ENCODE data around the gene ERG28.
"Not testable (repeated sequence)": the region's sequence is repeated elsewhere in the genome, so short reads cannot be mapped to it uniquely, and the experiment has no call there.

Gene ERG28

DNA sequence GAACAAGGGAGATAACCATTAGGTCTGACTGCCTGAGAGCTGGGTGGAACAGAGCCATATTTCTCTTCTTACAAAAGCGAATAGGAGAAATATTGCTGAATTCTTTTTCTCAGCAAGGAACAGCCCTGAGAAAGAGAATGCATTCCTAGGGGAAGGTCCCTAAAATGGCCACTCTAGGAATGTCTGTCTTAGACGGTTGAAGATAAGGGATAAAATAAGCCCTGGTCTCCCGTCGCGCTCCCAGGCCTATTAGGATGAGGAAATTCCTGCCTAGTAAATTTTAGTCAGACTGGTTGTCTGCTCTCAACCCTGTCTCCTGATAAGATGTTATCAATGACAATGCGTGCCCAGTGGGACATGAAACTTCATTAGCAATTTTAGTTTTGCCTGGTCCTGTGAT lies 34.3 kb upstream of the ERG28 start:
- not testable (repeated sequence) for H3K4me1 ChIP-seq (ENCODE audit: control insufficient read depth, insufficient read depth, low read length, poor library complexity, severe bottlenecking); H3K9me3 ChIP-seq (ENCODE audit: control insufficient read depth, low read length); H3K4me3 ChIP-seq (ENCODE audit: extremely low read depth, insufficient read depth, low read length, poor library complexity, severe bottlenecking); H3K27ac ChIP-seq (ENCODE audit: low read depth, low read length, severe bottlenecking)
- peaks cover 85% of the 10 kb centered on the region for H3K36me3 ChIP-seq (ENCODE audit: control insufficient read depth, insufficient read depth, low read length)
- 98 to 100% methylated on average over 5 of the region's 6 CpGs for WGBS, 2 experiments (ENCODE audit: insufficient coverage in 2 of 2)

DNA sequence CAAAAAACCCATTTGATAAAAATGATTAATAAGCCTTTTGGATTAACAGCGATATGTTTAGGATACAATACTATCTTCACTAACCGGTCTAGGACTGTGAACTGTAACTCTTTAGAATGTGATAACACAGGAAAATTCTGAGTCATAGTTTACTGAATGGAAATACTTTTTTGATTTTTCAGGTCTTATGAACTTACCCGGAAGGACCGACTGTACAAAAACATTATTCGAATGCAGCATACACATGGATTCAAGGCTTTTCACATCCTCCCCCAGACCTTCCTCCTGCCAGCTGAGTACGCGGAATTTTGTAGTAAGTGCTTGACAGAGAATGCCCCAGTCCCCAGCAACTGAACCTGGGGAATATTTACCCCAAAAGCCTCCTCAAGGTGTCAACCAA lies 29.3 kb upstream of the ERG28 start:
- WGBS, 2 experiments (ENCODE audit: insufficient coverage in 2 of 2) = 90 to 100% methylated on average over 2 to 3 of the region's 7 CpGs
- H3K9me3 ChIP-seq (ENCODE audit: control insufficient read depth, low read length) = peaks cover 4% of the 10 kb centered on the region
- H3K4me3 ChIP-seq (ENCODE audit: extremely low read depth, insufficient read depth, low read length, poor library complexity, severe bottlenecking) = no peak overlapping the region
- H3K4me1 ChIP-seq (ENCODE audit: control insufficient read depth, insufficient read depth, low read length, poor library complexity, severe bottlenecking) = no peaks in the 10 kb centered on the region
- no peak overlapping the region for H3K27ac ChIP-seq (ENCODE audit: low read depth, low read length, severe bottlenecking)
- peaks cover 68% of the 10 kb centered on the region for H3K36me3 ChIP-seq (ENCODE audit: control insufficient read depth, insufficient read depth, low read length)

DNA sequence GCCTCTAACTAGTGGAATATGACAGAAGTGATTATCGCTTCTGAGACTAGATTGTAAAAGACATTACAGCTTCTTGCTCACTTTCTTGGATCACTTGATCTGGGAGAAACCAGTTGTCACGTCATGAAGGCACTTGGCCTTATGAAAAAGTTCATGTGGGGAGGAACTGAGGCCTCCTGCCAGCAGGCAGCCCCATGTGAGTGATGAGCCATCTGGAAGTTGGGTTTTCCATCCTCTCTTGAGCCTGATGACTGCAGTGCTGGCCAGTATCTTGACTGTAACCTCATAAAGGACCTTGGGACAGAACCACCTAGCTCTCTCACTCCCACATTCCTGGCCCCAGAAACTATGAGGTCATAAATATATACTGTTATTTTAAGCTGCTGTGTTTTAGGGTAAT lies 28.3 kb upstream of the ERG28 start:
- Histone ChIP-seq H3K4me1 (ENCODE audit: control insufficient read depth, insufficient read depth, low read length, poor library complexity, severe bottlenecking) (no peaks in the 10 kb centered on the region), H3K9me3 (ENCODE audit: control insufficient read depth, low read length) (no peaks in the 10 kb centered on the region), H3K36me3 (ENCODE audit: control insufficient read depth, insufficient read depth, low read length) (peaks cover 63% of the 10 kb centered on the region), H3K4me3 (ENCODE audit: extremely low read depth, insufficient read depth, low read length, poor library complexity, severe bottlenecking) (no peak overlapping the region), H3K27ac (ENCODE audit: low read depth, low read length, severe bottlenecking) (no peak overlapping the region)
- 73 to 100% methylated on average over 1 to 2 of the region's 2 CpGs for WGBS, 2 experiments (ENCODE audit: insufficient coverage in 2 of 2)

- H3K36me3 ChIP-seq (ENCODE audit: control insufficient read depth, insufficient read depth, low read length) = peaks cover 60% of the 10 kb centered on the region
These were observed 25.2 kb upstream of the ERG28 start for GRCh38 chr14:75685910-75686309.

GRCh38 chr14:75675265-75675960 lies 14.7 kb upstream of the ERG28 start:
- Histone ChIP-seq H3K36me3 (ENCODE audit: control insufficient read depth, insufficient read depth, low read length) (peaks cover 31% of the 10 kb centered on the region), H3K4me1 (ENCODE audit: control insufficient read depth, insufficient read depth, low read length, poor library complexity, severe bottlenecking) (no peaks in the 10 kb centered on the region), H3K9me3 (ENCODE audit: control insufficient read depth, low read length) (no peaks in the 10 kb centered on the region), H3K4me3 (ENCODE audit: extremely low read depth, insufficient read depth, low read length, poor library complexity, severe bottlenecking) (no peak overlapping the region), H3K27ac (ENCODE audit: low read depth, low read length, severe bottlenecking) (no peak overlapping the region)
- WGBS, 2 experiments (ENCODE audit: insufficient coverage in 2 of 2) = 75 to 100% methylated on average over 1 to 2 of the region's 2 CpGs

More at GRCh38 chr14:75685910-75686309, 25.2 kb upstream of the ERG28 start:
- 100% methylated on average over 1 of the region's 2 CpGs; no CpG with 5 or more reads in 1 of the 2 experiments for WGBS, 2 experiments (ENCODE audit: insufficient coverage in 2 of 2)
- Histone ChIP-seq H3K4me3 (ENCODE audit: extremely low read depth, insufficient read depth, low read length, poor library complexity, severe bottlenecking) (no peak overlapping the region), H3K4me1 (ENCODE audit: control insufficient read depth, insufficient read depth, low read length, poor library complexity, severe bottlenecking) (no peaks in the 10 kb centered on the region), H3K27ac (ENCODE audit: low read depth, low read length, severe bottlenecking) (no peak overlapping the region), H3K9me3 (ENCODE audit: control insufficient read depth, low read length) (no peaks in the 10 kb centered on the region)

DNA sequence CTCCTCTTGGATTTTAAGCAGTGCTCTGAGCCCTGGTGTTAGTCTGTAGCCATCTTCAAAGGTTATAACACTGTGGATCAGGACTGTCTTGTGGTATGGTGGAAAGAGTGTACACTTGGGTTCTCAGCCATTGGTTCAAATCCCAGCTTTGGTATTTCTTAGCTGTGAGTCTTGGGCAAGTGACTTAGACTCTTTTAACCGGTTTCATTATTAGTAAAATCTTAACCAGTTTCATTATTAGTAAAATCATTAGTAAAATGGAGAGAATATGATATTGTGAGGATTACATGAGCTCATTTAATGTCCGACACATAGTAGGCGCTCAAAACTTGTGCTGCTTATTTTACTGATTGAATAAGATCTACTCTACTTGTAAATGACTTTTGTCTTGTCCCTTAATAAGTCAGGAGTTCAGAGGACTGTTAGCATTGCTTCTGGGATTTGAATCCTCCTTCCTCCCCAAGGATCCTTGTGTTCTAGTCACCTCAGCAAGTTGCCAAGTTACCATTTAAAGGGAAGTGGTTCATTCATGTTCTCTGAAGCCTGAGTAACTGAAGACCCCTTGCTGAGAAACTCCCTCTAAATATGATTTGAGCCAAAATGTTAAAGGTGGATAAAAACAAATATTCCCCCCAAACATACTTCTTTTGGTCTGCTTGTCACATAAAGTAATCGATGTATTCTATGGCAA lies 12.8 kb upstream of the ERG28 start:
- no peak overlapping the region for H3K27ac ChIP-seq (ENCODE audit: low read depth, low read length, severe bottlenecking)
- no peaks in the 10 kb centered on the region for H3K4me1 ChIP-seq (ENCODE audit: control insufficient read depth, insufficient read depth, low read length, poor library complexity, severe bottlenecking)
- H3K9me3 ChIP-seq (ENCODE audit: control insufficient read depth, low read length) = no peaks in the 10 kb centered on the region
- H3K4me3 ChIP-seq (ENCODE audit: extremely low read depth, insufficient read depth, low read length, poor library complexity, severe bottlenecking) = no peak overlapping the region
- H3K36me3 ChIP-seq (ENCODE audit: control insufficient read depth, insufficient read depth, low read length) = peaks cover 43% of the 10 kb centered on the region
- WGBS, 2 experiments (ENCODE audit: insufficient coverage in 2 of 2) = 80% methylated on average over 2 of the region's 4 CpGs; no CpG with 5 or more reads in 1 of the 2 experiments

DNA sequence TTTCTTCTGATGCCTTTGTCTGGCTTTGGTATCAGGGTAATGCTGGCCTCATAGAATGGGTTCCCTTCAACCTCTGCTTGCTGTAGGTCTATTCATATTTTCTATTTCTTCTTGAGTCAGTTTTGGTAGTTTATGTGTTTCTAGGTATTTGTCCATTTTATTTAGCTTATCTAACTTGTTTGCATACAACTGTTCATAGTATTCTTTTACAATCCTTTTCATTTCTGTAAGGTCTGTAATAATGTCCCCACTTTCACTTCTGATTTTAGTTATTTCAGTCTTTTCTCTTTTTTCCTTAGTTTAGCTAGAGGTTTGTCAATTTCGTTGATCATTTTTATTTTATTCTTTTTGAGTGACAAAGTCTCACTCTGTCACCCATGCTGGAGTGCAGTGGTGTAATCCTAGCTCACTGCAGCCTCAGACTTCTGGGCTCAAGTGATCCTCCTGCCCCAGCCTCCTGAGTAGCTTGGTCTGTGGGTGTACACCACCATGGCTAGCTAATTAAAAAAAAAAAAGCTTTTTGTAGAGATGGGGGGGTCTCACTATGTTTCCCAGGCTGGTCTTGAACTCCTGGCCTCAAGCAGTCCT lies 12.0 kb upstream of the ERG28 start:
- Histone ChIP-seq H3K4me1 (ENCODE audit: control insufficient read depth, insufficient read depth, low read length, poor library complexity, severe bottlenecking) (no peaks in the 10 kb centered on the region), H3K9me3 (ENCODE audit: control insufficient read depth, low read length) (no peaks in the 10 kb centered on the region), H3K36me3 (ENCODE audit: control insufficient read depth, insufficient read depth, low read length) (peaks cover 43% of the 10 kb centered on the region), H3K27ac (ENCODE audit: low read depth, low read length, severe bottlenecking) (no peak overlapping the region), H3K4me3 (ENCODE audit: extremely low read depth, insufficient read depth, low read length, poor library complexity, severe bottlenecking) (no peak overlapping the region)
- no CpG with 5 or more reads among the region's 1 CpG for WGBS, 2 experiments (ENCODE audit: insufficient coverage in 2 of 2)

- H3K27ac ChIP-seq (ENCODE audit: low read depth, low read length, severe bottlenecking) = no peak overlapping the region
- H3K4me1 ChIP-seq (ENCODE audit: control insufficient read depth, insufficient read depth, low read length, poor library complexity, severe bottlenecking) = peaks cover 6% of the 10 kb centered on the region
- H3K4me3 ChIP-seq (ENCODE audit: extremely low read depth, insufficient read depth, low read length, poor library complexity, severe bottlenecking) = no peak overlapping the region
- peaks cover 52% of the 10 kb centered on the region for H3K36me3 ChIP-seq (ENCODE audit: control insufficient read depth, insufficient read depth, low read length)
- WGBS, 2 experiments (ENCODE audit: insufficient coverage in 2 of 2) = 100% methylated on average over 2 of the region's 2 CpGs; no CpG with 5 or more reads in 1 of the 2 experiments
- no peaks in the 10 kb centered on the region for H3K9me3 ChIP-seq (ENCODE audit: control insufficient read depth, low read length)
These were observed 6.6 kb upstream of the ERG28 start for GRCh38 chr14:75667099-75667765.

DNA sequence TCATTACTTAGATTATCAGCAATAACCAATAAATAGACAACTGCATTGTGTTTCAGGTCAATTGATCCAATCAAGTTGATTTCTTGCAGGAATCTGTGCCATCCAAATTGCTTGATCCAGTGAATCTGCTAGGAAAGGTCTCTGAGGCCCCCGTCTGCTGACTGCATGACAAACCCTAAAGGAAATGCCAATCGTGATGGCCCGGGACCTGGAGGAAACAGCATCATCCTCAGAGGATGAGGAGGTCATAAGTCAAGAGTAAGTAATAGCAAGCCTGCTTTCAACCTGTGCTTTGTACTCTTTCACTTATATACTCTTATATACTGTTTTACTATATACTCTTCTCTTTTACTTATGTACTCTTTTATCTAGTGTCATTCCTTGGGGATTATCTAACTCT lies 2.3 kb upstream of the ERG28 start:
- WGBS, 2 experiments (ENCODE audit: insufficient coverage in 2 of 2) = 43 to 92% methylated on average over 1 to 2 of the region's 3 CpGs
- peaks cover 6% of the 10 kb centered on the region for H3K4me1 ChIP-seq (ENCODE audit: control insufficient read depth, insufficient read depth, low read length, poor library complexity, severe bottlenecking)
- no peak overlapping the region for H3K27ac ChIP-seq (ENCODE audit: low read depth, low read length, severe bottlenecking)
- peaks cover 27% of the 10 kb centered on the region for H3K36me3 ChIP-seq (ENCODE audit: control insufficient read depth, insufficient read depth, low read length)
- H3K9me3 ChIP-seq (ENCODE audit: control insufficient read depth, low read length) = no peaks in the 10 kb centered on the region
- H3K4me3 ChIP-seq (ENCODE audit: extremely low read depth, insufficient read depth, low read length, poor library complexity, severe bottlenecking) = peak overlapping the region; percentile 3

DNA sequence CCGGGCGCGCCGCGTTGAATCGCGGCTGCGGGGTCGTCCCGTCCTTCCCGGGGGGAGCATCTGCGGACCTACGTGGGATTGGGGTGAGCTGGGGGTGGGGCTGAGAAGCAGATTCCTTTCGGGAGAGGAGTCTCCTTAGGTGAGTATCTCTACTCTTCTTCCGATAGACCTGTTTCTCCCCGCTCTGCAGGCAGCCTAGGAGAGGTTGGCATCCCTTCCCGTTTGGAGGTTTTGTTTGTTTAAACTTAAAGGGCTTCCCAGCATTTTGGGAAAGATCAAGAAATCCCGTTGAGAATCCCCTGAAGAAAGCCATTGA lies 781 bp upstream of the ERG28 start:
- Histone ChIP-seq H3K36me3 (ENCODE audit: control insufficient read depth, insufficient read depth, low read length) (peaks cover 34% of the 10 kb centered on the region), H3K27ac (ENCODE audit: low read depth, low read length, severe bottlenecking) (peak overlapping the region; percentile 93), H3K9me3 (ENCODE audit: control insufficient read depth, low read length) (no peaks in the 10 kb centered on the region), H3K4me3 (ENCODE audit: extremely low read depth, insufficient read depth, low read length, poor library complexity, severe bottlenecking) (peak overlapping the region; percentile 91), H3K4me1 (ENCODE audit: control insufficient read depth, insufficient read depth, low read length, poor library complexity, severe bottlenecking) (peaks cover 6% of the 10 kb centered on the region)
- 0 to 3% methylated on average over 2 to 11 of the region's 18 CpGs for WGBS, 2 experiments (ENCODE audit: insufficient coverage in 2 of 2)
